Measurements from ENCODE around the gene NFAT5.
"Not testable (repeated sequence)": the region's sequence is repeated elsewhere in the genome, so short reads cannot be mapped to it uniquely, and the experiment has no call there.

The NFAT5 gene

DNA sequence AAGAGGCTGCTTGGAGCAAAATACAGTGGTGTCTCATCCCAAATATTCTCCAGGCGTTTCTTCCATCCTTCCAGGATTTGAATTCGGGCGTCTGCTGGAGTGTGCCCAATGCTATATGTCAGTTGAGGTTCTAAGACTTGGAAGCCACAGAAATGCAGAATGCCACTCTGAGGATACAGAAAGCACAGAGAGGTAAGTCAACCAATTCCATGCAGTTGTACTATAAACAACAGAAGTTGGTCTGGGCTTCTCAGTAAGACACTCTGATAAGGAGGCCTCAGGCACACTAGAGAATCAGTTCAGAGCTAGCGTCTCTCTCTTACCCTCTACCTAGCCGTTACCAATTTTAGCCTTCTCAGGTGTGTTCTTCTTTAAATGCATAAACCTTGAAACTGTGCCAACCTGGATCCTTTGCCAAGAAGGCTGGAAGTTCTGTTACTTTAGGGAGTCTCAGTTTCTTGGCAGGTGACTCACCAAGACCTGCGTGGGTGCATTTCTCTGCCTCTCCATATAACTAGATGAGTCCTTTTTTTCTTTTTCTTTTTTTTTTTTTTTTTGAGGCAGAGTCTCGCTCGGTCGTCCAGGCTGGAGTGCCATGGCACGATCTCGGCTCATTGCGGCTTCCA is 145.5 kb downstream of the NFAT5 start:
- no peak for DNase-seq

DNA sequence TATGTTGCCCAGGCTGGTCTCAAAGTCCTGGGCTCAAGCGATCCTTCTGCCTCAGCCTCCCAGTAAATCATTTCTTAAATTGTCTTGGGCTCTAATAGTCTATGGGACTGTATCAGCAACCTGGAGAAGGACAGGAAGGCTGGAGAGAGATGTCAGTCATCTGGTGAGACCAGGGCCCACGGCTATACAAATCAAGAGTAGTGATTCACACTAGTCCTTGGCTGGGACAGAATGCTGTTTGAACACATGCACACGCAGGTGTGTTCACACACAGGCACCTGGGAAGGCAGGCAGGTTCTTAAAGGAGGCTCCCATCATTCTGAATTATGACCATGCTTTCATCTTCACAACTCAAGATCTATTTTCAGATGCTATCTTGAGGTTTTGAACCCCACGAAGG is 146.5 kb downstream of the NFAT5 start:
- DNase-seq, result no peak

DNA sequence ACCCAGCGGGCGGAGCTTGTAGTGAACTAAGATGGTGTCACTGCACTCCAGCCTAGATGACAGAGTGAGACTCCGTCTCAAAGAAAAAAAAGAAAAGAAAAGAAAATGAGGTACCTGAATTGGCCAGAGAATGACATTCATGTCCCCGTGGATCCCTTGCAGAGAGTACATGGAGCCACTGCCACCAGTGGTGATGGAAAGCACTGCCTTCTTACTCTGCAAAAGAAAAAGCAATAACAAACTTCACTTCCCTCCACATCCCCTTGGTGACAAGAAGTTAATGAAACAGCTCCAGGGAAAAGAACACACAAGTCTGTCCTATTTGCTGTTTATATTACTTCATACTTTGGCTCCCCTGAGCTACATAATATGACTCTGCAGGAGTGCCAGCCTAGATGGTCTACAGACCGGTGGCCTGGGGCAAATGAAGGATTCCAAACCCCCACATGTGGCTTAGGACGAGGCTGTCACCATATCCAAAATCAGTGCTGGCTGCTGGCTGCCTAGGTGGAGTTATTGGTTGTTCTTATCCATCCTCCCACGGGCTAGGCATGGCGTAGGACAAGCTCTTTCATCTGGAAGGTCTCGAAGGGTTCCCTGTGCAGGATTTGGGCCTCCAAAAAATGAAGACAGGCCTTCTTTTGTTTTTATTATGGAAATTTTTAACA is 147.3 kb downstream of the NFAT5 start:
- DNase-seq, result no peak

DNA sequence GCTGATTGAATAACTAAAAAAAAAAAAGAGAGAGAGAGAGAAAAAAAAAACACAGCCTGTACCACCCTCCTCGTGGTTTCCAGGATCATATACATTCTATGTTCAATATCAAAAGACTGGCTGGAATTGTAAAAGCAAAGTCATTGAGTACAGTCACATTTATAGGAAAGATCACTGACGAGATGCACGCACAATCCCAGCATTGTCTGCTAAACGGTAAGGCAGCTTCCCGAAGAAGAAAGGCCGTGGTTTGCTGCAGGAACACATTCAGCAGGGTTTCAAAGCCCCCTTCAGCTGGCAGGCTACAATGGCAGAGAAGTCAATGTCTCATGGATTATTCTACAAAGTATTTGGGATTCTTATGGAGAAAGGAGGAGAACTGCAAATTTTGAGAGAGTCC is 151.3 kb downstream of the NFAT5 start:
- DNase-seq, result no peak

DNA sequence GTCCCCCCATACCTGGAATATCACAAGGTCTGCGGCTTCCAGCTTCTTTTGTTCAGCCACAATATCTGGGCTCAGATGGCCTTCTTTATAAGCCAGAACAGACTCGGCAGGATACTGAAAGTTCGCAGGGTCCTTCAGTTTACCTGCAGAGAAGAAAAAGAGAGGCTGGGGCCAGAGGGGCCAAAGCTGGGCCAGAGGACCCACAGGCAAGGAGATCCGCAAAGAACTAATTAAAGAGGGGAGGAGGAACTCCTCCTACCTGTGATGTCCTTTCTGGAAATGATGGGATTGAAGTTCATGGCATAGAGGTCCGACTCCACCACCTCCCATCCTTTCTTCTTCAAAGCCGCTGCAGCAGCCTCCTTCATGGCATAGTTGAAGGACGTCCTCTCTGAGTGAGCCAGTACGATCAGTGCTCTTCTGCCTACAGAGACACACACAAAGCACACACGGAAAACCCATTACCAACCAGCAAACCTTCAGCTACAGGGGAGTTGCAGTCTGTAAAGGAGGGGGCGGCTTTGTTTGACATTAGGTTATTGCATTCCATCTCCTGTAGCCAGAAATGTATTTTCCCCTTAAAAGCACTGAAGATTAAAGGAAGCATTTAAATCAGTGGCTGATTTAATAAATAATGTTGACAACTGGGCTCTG is 152.5 kb downstream of the NFAT5 start:
- DNase-seq, result no peak

DNA sequence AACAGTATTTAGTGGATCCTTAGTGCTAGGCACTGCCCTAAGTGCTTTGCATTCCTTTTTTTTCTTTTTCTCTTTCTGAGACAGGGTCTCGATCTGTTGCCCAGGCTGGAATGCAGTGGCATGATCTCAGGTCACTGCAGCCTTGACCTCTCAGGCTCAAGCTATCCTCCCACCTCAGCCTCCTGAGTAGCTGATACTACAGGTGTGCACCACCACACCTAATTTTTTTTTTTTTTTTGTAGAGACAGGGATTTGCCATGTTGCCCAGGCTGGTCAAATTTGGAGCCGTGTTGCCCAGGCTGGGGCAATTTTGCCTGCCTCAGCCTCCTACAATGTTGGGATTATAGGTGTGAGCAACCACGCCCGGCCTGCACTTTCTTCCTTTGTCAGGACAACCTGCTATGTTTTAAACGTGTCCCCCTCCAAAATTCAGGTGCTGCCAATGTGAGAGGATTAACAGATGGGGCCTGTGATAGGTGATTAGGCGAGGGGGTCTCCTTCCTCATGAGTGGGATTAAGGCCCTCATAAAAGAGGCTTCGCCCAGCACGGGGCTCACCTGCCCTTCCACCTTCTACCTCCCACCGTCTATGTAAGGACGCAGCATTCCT is 155.2 kb downstream of the NFAT5 start:
- DNase-seq, result no peak

DNA sequence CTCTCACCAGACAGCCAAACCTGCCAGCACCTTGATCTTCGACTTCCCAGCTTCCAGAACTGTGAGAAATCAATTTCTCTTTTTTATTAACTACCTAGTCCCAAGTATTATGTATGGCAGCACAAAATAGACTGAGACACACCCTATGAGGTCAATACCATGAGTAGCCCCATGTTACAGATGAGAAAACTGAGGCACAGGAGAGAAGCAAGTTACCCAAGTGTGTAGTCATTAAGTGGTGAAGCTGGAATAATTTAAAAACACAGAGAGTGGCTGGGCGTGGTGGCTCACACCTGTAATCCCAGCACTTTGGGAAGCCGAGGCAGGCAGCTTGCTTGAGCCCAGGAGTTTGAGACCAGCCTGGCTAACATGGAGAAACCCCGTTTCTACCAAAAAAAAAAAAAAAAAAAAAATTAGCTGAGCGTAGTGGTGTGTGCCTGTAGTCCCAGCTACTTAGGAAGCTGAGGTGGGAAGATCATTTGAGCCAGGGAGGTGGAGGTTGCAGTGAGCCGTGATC is 155.7 kb downstream of the NFAT5 start:
- DNase-seq, result no peak

DNA sequence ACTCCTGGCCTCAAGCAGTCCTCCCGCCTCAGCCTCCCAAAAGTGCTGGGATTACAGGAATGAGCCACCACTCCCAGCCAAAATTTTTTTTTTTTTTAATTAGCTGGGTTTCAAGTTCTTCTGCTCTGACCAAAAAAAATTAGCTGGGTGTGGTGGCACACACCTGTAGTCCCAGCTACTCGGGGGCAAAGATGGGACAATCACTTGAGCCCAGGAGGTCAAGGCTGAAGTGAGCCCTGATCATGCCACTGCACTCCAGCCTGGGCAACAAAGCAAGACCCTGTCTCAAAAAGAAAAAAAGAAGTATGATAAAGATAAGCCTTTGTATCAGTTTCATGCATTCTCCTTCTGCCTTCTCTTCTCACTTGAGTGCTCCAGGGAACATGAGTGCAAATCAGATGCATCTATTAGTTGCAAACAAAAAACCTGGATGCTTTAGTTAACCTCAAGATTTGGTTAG is 158.7 kb downstream of the NFAT5 start:
- DNase-seq, result no peak

DNA sequence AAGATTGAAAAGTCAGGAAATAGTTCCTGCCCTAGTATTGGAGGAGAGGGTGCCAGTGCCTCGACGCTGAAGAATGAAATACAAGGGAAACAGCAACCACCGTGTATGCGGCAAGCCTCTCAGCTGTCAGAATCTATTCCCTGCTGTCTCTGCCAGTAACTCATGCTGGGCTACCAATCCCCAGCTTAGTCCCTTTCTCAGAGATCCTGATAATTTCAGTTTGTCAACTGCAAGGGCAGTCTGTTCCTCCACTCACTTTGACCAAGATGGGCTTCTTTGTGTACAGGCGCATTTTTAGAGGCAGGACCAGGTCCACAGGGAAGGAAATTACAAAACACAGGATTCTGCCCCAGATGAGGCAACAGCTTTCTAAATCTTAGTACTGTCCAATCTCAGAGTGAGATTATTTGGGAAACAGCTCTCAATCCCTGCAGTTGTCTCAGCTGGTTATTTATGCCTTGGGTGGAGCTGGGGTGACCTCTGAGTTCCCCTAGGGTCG is 159.3 kb downstream of the NFAT5 start:
- no peak for DNase-seq

DNA sequence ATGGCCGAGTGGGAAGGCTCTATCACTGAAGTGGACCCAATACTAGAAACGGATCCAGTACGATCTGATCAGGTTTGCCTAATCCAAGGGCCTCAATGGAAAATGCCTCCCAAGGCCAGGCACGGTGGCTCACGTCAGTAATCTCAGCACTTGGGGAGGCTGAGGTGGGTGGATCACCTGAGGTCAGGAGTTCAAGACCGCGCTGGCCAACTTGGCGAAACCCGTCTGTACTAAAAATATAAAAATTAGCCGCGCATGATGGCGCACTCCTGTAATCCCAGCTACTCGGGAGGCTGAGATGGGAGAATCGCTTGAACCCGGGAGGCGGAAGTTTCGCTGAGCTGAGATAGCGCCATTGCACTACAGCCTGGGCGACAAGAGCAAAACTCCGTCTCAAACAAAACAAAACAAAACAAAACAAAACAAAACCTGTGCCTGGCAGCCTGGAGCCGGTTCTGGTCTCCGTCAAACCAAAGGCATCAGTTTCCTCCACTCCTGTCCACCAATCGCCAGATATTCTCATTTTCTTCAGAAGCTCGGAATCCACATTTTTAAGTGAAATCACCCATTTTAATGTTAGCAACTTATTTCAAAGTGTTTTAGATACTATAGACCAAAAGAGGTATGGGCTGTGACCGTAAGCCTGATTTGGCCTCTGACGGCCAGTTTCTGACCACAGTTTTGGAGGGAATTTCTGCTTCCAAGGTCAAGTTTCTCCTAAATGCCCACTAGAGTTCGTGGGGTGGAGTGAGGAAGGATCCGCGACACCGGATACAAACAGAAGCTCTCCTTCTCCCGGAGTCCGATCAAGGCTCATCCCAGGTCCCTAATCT is 159.9 kb downstream of the NFAT5 start:
- DNase-seq, result no peak

DNA sequence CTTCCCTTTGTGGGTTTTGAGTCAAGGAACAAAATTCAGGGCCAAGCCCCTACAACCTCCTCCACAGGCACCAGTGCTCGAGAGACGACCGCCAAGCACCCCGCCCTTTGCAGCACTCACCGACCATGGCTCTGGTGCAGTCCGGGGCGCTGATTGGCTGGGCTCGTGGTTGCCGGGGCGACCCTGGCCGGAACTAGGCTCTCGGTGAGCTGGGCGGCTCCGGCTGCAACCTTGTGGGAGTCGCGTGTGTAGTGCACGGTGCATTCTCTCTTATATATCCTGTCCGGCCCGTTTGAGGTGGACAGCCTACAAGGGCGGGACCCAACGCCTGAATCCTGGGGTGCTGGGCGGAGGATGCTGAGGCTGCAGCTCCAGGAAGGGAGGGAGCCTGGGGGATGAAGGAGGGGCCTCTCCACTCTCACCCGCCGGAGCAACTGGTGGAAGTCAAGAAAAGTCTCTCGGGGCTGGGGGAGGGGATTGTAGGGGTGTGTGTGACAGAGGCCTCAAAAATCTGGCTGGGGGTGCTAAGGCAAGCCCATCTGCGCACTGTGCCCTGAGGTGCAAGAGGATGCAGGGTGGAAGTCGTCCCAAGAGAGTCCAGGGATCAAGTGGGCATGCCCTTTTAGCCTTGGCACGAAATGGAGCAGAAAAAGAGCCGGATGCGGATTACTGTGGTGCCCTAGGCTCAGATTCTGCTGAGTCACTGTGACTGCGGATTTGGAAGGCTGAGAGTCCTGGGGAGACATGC is 160.7 kb downstream of the NFAT5 start, which contains the start of gene NQO1:
TSS of gene NQO1 (minus strand) at position 248 of the 748 bp plus-strand sequence. CDS start at position 127, 121 bp downstream.
- DNase-seq, result peak; percentile 98

DNA sequence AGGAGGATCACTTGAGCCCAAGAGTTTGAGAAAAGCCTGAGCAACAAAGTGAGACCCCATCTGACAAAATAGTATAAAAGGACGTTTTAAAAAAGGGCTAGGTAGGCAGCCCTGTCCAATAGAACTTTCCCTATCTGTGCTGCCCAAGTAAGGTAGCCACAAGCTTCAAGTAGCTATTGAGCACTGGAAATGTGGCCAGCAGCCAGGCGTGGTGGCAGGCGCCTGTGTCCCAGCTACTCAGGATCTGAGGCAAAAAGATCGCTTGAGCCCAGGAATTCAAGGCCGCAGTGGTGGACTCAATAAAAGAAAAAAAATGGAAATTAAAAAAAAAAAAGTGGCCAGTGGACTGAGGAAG is 162.1 kb downstream of the NFAT5 start:
- peak; percentile 50 for DNase-seq

DNA sequence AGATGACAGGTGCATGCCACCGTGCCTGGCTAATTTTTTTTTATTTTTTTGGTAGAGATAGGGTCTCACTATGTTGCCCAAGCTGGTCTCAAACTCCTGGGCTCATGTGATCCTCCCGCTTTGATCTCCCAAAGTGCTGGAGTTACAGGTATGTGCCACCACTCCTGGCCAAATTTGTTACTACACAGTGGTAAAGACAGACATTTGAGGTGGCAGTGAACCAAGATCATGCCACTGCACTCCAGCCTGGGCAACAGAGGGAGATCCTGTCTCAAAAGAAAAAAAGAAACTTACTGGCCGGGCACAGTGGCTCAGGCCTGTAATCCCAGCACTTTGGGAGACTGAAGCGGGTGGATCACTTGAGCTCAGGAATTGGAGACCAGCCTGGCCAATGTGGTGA is 163.3 kb downstream of the NFAT5 start:
- DNase-seq, result not testable (repeated sequence)

DNA sequence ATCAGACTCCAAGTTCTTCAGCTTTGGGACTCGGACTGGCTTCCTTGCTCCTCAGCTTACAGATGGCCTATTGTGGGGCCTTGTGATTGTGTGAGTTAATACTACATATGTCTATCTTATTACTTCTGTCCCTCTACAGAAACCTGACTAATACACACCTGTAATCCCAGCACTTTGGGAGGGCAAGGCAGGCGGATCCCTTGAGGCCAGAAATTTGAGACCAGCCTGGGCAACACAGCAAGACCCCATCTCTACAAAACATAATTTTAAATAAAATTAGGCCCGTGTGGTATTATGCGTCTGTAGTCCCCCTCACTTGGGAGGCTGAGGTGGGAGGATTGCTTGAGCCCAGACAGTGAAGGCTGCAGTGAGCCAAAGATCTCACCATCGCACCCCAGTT is 165.5 kb downstream of the NFAT5 start:
- DNase-seq, result not testable (repeated sequence)

DNA sequence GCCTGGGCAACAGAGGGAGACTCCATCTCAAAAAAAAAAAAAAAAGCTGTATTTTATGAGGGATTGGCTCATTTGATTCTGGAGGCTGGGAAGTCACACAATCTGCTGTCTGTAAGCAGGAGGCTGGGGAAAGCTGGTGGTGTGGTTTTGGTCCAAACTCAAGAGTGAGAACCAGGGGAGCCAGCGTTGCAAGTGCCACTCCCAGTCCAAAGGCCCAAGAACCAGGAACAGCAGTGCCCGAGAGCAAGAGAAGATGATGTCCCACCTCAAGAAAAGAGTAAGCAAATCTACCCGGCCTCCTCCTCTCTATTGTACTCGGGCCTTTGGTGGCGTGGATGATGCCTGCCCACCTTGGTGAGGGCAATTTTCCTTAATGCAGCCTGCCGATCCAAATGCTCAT is 166.3 kb downstream of the NFAT5 start:
- DNase-seq, result no peak

DNA sequence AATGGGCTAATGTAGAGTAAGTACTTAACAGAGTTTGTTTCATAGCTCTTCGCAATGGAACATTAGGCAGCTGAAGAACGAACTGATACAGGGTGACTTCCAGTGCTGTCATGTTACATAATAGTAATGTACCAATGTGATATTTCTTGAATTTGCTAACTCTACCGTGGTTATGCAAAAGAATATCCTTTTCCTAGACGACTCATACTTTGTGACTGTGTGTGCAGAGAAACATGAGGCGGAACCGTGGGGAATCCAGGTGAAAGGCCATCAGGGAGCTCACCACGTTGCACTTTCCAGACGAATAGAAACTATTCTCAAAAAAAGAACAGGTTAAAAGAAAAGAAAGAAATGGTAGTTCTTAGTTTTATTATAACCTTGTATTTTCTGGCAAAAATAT is 175.8 kb downstream of the NFAT5 start:
- no peak for DNase-seq

DNA sequence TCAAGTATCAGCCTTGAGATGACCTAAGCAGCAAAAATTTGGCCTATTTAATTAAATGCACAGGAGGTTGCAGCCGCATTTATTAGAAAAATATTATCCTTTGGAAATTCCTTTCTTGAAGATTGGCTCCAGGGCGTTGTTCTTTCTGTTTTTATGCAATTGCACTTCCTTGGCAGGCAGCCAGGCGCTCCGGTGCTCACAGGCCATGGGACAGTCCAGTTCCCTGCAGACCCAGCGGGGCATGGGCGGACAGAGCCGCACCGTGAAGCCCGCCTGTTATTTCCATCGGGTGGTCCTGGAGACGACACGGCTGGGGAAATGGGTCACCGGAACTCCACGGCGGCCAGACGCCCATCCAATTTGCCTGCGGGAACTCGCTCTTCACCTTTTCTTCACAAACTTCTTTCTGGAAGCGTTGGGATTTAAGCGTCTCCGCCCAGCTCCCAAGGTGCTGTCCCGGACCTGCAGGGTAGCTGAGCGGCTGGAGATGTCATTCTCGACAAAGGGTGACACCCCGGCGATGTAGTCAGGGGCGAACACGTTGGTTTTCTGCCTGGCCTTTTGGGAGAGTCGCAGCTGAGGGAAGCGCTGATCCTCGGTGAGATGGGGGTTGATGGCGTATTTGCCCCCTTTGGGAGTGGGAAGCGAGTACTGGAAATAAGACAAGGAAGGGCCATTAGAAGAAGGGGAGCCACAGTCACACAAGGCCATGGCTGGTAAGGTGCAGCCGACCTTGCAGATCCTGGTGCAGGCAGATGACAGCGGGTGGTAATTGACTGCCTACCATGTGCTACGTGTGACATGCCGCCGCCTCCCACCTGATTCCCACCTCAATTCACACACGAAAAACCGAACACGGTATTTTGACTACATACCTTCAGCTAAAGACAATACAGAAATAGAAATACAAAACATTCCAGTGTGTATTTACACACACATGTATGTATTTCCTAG is 176.5 kb downstream of the NFAT5 start:
- no peak for DNase-seq

DNA sequence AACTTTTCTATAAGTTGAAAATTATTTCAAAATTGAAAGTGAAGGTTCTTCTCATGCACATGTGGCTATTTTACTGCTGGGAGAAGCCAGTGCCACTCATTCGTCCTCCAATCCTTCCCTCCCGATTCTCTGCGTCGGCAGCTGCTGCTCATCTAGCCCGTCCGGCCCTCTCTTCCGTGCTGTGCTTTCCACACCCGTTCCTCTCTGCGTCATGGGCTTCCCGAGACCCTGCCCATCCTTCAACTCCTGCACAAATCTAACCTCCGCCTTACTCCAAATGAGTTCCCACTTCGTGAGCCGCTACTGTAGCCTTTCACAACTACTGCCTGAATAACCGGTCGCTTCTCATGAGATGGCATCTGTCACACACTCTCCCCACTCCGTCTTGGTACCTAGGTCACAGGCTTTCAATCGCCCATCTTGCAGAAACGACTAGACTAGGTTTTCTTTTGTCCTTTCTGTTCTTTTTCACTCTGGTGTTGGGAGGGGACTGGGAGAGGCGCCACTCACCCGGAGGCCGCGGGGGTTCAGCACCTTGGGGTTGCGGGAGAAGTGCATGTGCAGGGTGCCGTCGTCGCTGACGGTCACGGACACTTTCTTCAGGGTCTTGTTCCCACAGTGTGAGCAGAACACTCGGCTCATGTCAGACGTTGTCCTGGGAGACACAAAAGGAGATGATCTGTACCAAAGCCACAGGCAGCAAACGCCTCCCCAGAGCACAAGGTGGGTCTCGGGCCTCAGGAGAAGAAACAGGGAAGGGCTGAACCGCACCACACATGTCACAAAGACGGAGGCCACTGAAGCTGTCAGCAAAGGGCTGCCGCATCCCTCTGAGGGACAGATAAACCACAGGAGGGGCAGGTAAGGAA is 178.8 kb downstream of the NFAT5 start:
- no peak for DNase-seq

DNA sequence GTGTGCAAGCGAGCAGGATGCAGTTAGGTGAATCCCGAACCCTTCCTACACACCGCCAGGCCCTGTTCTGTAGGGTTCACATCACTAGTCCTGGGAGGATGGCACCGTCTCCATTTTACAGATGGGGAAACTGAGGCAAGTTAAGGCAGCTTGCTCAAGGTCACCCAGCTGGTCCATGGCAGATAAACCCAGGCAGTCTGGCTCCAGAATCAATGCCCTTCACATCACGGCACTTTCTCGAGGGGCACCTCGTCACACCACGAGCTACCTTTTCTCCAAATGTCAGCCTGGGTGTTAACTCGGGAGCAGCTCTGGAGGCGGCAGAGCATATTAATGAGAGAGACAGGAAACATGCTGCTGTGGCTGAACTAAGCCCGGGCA is 179.5 kb downstream of the NFAT5 start:
- no peak for DNase-seq

DNA sequence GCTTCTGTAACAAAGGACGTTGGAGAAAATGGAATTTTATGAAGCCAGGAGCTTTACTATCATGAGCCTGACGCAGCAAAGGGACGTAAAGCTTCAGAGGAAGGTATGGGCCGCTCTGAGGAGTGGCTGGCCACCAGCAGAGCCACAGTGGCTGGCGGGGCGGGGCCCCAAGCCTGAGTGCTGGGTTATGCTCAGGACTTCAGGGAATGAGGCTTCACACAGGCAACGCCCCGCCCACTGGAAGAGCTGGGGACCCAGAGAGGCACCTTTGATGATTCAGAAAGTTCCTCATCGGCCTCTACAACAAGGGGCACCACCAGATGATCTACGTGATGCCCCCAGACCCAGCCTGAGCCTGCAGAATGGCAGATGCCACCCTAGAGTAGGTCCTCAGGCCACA is 180.2 kb downstream of the NFAT5 start:
- DNase-seq, result no peak
